NB4 (cell line): ENCODE data around the gene PRUNE2.

Source experiments
- POLR2A ChIP-seq: IDR thresholded peaks from 2 replicates; pipeline ENCODE4 v1.6.1; 2011; ENCODE audit warnings: mild to moderate bottlenecking; ENCODE audit not compliant: insufficient read length; ENCODE audit errors: extremely low read depth
- TF ChIP-seq, protein P1 (sequence below): IDR thresholded peaks from one replicate; pipeline ENCODE4 v1.5.1; 2012; ENCODE audit warnings: low read depth, low read length

DNA sequence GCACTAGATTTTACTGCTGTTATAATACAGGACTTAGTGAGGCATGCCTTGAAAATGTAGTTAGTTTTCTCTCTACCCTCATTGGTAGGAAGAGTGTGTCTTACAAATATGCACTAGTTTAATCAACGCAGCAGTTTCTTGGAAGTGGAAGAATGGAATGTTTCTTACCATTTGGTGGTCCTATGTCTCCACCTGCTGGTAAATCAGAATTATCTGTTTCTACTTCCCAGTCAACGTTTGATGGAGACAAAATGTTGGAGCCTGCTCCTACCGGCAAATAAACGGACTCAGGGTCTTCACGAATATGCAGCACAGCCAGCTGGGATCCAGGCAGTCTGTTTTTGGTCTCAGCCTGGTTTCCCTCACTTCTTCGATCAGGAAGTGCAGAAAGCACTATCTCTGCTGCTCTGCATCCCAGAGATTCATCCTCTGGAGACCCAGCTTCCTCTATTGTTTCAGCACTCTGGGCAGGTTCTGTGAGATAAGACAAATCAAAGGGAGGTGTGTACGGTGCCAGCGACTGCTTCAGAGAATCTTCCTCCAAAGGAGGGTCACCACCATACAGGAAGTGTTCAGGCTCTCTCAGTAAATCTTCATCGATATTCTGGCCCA is 201.2 kb downstream of the PRUNE2 start:
- TF ChIP-seq, protein P1, sequence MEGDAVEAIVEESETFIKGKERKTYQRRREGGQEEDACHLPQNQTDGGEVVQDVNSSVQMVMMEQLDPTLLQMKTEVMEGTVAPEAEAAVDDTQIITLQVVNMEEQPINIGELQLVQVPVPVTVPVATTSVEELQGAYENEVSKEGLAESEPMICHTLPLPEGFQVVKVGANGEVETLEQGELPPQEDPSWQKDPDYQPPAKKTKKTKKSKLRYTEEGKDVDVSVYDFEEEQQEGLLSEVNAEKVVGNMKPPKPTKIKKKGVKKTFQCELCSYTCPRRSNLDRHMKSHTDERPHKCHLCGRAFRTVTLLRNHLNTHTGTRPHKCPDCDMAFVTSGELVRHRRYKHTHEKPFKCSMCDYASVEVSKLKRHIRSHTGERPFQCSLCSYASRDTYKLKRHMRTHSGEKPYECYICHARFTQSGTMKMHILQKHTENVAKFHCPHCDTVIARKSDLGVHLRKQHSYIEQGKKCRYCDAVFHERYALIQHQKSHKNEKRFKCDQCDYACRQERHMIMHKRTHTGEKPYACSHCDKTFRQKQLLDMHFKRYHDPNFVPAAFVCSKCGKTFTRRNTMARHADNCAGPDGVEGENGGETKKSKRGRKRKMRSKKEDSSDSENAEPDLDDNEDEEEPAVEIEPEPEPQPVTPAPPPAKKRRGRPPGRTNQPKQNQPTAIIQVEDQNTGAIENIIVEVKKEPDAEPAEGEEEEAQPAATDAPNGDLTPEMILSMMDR: peak; percentile 33
- no peak for TF ChIP-seq POLR2A
